ENCODE measurements around the gene PLPPR1.

GRCh38 chr9:101035098-101035497 lies 6.6 kb downstream of the PLPPR1 start:
- TF ChIP-seq CTCF (conservative IDR thresholded peaks at IDR 0.05) (no peak), ZFX (IDR thresholded peaks at IDR 0.05) (no peak)
